NCI-H2227 (cell line): ENCODE measurements around the gene TMEM208.
A peak's percentile ranks its signal among the peaks of the same experiment; 100 is the strongest.

Experiments
- DNase-seq: peaks from one replicate; lab custom pipeline; 2025; ENCODE audit not compliant: unreplicated experiment; lab: John Stamatoyannopoulos, UW

TMEM208 gene

DNA sequence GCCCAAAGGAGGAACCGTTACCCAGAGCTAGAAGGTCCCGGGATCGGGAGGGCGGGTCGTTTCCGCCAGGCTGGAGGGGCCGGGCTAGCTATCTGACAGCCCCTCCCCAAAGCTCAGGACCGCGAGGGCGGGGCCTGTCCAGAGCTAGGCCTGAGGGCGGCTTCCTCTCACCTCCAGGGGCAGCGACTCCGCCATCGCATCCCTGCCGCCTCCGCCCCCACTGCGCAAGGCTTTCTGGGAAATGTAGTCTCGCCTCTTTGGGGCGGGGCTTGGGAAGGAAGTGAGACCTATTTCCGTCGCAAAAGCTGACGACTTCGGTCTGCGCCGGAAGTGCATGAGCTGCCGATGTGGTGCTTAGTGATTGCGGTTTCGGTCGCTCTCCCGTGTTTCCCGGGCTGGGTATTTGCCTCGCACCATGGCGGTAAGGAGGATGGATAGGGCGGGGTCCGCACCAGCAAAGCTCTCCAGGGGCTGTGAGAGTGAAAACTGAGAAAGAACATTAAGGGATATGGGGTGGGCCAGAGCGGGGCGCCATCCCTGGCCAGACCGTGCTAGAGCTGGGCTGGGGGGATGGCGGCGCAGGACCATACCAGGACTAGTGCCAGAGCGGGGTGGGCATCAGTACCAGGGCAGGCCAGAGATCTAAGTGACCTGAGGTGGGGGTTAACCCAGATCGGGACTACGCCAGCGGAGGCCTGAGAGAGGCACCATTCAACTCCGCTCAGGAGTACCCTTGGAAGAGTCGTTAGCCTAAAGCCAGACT lies at the start of gene TMEM208:
TSS of gene TMEM208 (plus strand) at position 327 of the 763 bp plus-strand sequence. CDS start at position 416, 89 bp downstream.
- DNase-seq, result peak; percentile 98

DNA sequence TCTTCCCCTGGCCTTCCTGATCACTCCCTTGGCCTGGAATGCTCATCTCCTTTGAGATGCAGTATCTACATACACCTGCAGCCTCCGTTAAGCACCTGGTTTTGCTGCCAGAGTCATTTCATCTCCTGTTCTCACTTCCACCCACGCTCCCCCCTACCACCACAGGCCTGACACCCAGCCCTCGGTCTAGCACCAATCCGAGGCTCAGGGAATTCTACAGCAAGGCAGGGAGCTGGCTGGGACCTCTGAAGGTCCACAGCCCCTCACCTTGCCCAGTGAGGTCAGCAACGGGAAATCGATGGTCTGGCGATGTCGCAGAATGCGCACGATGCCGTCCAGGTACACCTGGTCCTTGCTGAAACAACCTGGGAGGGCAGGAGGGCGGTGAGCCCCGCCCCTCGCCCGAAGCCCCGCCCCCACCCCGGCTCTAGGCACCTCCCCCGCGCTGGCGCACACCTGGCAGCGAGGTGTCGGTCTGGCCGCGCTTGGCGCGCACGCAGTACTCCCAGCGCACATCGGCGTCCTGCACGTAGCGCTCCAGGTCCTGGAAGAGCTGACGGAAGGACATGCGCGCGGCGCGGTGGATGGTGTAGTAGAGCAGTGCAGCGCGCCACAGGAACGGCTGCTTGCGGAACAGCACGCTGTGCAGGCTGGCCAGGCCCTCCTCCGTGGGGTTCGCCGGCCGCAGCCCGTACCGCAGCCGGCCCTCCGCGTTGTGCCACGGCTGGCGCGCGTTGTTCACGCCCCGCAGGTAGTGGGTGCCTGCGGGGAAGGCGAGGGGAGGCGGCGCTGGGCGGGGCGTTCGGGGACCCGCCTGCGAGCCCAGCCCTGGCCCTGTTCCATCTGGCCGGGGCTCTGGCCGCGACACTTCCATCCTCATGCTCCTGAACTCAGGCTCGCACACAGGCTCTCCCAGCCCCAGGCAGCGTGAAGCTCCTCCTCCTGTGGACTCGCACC lies 48.9 kb upstream of the TMEM208 start:
- DNase-seq, result no peak

DNA sequence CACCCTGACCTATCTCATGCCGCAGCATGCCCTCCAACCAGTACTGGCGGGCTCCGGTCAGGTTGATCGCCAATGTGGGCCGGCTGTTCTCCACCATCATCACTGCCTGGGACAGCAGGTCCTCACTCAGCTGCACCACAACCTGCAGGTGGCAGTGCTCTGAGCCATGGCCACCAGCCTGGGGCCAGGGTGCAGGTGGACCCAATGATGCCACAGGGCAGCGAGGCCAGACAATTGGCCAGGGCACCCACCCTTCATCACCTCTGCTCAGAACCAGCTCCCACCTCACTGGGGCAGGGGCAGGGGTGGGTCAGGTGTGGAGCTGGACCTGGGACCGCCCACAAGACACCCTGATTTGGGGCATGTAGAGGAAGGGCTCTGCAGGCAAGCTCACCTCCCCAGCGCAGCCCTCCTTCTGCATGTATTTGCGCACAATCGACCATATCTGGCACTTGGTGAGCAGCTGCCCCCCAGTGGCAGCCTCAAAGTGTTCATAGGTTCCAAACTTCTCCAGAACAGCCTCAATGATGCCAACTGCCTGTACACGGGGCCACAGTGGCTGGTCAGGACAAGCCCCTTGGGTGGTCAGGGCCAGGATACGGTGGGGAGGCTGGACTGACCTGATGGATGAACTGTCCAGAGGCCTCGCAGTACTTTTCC lies 47.4 kb upstream of the TMEM208 start:
- DNase-seq, result no peak

DNA sequence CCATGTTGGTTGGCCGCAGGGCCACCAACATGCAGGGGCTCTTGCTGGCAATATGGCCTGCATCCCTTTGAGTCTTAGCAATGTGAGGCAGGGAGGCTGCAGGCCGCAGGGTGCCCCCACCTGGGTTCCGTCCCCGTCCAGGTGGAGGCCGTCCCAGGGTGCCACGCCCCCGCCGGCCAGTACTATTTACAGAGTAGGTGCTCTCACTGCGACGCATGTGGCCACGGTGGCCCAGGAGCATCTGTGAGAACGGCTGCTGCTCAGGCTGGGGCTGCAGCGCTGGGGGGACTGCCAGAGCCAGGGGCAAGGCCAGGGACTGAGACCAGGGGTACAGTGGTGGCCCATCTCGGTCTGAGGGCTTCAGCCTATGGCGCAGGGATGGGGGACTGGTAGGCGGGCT lies 46.8 kb upstream of the TMEM208 start:
- no peak for DNase-seq

DNA sequence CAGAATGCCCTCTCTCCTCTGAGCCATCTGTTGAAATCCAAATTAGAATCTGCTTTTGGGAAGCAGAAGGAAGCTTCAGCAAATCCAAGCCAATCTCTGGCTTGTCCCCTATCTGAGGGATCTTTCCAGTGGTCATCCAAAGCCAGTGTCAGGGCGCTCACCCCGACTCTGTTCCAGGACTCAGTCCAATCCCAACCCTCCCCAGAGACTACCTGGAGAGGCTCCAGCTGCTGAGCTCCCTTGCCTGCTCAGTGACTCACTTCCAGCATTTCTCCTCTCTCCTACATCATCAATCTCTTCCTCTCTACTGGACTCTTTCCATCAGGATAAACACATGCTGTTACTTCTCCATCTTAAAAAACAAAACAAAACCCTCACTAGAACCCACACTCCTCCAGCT lies 45.6 kb upstream of the TMEM208 start:
- no peak for DNase-seq

DNA sequence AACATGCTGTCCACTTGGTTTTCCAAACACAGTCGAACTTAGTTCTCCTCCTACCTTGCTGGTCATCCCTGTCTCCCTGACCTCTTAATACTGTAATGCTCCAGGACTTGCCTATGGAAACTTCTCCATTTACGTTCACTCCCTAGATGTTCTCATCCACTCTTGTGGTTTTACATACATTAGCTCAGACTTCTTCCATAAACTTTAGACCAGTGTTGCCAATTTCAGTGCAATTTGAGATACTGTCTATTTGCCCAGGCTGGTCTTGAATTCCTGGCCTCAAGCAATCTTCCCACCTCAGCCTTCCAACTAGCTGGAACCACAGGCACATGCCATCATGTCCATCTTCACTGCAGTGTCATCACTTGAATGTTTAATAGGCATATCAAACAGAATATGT lies 44.6 kb upstream of the TMEM208 start:
- DNase-seq, result no peak

DNA sequence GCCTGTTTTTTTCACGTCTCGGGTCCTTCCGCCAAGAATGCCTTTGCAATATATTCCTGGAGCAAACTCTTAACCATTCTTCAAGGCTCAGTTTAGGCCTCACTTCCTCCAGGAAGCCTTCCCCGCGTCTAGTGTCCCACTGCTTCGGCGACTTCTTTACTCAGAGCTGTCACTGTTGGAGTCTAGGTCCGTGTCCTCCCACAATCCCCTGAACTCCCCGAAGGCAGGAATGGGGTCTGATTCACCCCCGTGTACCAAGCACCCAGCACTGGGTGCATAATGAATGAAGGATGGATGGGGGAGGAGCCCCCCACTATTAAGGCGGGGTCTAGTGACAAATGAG lies 43.7 kb upstream of the TMEM208 start:
- no peak for DNase-seq

DNA sequence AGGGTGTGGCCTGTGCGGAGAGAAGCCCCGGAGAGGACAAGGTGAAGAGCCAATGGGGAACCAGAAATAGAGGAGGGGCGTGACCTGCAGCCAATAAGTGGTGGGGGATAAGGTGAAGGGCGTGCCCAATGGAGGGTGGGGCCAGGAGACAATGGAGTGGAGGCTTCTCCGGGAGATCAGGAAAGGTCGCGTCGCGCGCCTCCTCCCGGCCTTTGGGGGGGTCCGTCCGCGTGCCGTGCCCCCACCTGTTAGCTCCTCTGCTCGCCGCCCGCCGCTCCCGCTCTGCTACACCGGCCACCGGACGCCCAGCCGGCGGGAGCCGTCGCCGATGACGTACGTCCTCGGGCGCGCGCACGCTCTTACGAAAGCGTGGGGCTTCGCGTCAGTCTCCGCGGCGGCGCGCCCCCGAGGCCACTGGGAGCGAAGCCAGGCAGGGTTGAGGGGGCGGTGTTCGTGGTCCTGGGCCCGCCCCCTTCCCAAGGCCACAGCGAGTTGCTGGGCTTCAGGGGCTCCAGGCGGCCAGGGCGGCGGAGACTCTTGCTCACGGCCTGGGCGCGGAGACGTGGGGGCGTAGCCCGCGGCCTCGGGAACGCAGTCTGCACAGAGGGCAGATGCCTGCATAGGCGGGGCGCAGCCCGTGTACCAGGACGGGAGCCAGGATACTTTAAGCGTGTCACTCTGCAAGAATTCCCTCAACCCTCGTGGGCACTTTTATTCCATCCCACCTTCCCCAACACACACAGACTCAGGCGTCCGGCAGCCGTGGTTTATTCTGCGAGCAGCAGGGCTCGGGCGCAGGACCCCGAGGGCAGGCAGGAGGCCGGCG lies 43.1 kb upstream of the TMEM208 start, which contains the start of gene MATCAP1:
TSS of gene MATCAP1 (minus strand) at position 337 of the 826 bp plus-strand sequence. CDS start 3,353 bp downstream, outside the sequence.
- DNase-seq, result peak; percentile 97

DNA sequence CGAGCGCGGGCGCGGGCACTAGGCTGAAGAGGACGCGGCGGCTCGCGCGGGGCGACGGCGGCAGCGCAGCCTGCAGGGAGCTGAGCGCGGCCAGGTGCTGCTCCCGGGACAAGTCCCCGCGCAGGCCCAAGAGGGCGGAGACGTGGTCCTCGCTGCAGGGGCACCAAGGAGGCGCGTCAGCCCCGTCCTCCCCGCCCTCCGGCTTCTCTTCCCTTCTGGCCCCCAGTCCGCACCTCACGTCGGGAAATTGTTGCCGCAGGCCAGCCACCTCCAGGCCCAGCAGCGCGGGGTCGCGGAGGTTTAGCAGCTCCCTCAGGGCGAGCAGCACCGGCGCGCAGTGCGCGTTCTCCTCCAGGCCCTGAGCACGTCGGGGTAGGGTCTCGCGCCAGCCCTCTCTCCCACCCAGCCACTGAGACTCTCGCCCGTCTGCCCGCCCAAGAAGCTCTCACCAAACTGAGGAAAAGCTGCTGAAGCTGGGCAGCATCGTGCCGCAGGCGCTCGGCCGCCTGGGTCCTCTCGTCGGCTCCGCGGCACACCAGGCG lies 42.4 kb upstream of the TMEM208 start:
- DNase-seq, result peak; percentile 70

DNA sequence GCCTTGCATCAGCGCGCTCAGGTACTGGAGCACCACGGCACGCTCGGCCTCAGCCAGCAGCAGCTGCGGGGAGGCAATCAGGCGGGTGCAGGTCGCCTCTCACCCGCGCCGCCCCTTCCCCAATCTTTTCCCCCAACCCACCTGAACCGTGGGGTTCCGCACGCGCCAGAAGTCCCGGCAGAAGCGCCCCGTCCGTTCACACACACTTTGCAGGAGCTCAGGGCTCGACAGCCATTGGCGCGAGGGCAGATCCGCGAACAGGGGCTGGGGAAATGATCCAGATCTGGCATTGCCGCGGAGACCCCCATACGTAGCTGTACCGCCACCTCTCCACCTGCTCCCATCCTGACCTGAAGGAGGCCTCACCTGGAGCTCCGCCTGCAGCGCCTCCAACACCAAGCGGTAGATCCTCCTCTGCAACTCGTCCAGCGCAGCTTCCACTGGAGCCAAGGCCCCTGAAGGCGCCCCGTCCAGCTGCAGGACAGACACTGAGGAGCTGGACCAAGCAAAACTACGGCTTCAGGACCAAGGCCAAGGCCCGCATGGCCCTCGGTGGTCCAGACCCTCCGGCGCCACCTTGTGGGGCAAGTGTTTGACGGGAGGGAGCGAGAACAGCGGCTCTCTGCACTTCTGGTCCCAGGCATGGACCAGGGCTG lies 41.8 kb upstream of the TMEM208 start:
- DNase-seq, result peak; percentile 67

DNA sequence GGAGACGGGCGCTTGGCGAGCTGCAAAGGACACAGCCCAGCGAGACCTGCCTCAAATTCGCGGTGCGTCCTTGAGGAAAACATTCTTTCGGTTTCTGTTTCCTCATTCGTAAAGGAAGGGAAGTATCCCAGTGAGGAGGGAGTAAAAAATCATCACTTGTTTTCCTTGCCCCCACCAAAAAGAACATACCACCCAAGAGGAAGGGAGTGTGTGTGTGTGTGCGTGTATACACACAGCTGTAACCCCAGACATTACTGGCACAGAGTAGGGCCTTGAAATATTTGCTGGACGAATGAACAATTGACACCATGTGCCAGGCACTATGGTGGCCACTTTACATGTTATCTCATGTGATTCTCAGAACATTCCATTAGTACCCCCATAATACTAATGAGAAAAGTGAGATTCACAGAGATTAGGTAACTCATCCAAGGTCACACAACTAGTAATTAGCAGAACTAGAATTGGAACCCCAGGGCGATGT lies 41.2 kb upstream of the TMEM208 start:
- no peak for DNase-seq

DNA sequence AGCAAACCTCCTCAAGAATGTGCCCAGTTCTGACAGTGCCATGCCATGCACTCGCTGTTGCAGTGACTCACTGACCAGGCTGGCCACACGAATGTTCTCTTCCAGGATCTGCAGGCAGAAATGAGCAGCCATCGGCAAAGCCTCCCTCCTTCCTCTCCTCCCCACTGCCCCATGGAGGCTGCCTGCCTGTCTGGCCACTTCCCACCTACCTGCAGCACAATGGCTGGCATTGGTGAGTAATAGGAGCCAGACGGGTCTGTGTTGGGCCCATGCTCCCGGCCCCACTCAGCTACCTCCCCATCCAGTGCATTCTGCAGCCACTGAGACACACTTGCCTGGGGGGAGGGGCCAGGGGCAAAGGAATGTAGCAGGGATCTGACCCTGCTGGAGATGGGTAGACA lies 40.4 kb upstream of the TMEM208 start:
- DNase-seq, result no peak

DNA sequence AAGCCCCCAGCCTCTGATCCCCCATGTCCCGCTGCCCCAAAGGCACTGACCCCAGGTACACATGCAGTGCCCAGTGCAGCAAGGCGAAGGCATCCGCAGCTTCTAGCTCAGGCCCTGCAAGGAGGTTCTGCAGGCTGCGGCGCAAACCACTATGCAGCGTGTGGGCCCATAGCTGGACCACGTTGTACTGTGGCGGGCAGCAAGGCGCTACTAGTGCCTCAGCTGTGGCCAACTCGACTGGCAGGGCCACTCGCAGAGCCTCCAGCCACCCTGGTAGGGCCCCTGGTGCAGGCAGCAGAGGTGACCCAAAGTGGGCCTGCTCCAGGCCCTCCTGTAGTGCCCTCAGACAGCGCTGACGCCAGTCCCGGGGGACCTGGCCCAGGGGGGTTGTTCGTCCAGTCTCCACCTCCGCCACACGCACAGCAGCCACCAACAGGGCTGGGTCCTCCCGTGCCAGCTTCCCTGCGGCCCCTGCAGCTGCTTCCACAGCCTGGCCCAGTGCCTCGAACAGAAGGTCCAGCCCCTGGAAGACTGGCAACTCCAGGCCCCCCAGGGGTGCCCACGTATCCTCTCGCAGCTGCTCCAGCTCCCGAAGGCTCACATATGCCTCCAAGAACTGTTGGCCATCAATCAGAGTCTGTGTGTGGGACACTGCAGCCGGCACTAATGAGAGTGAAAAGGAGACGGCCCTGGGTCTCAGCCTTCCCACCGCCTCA lies 39.6 kb upstream of the TMEM208 start:
- no peak for DNase-seq

DNA sequence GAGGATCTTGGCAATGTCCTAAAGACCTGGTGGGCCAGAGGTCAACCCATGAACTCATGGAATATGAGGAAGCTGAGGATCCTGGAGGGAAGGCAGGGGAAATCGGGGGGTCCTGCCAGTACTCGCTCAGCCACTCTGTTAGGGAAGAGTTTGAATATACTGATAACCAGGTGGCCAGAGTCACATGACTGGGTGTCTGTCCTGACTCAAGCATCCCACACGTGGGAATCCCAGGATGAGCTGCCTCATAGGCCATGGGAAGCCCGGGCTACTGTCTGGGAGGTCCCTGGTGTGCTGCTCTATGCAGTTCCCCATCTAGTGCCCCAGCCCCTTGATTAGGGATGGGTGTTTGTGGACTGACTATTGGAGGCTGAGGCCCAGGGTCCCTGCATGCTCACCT lies 38.6 kb upstream of the TMEM208 start:
- DNase-seq, result no peak

DNA sequence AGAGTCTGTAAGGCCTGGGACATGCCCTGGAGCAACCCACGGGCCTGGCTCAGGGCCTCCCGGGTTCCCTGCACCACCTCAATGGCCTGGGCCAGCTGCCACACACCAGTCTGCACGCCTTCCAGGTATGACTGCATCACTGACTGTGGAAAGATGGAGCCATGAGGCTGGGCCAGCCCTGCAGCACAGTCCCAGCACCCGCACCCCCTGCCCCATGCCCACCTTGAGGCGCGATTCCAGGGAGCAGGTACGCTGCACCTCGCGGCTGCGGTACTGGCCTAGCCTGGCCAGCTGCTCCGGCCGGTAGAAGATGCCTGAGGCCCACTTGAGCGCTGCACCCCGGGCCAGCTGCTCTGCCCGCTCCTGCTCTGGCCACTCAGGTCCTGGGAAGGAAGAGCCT lies 38.1 kb upstream of the TMEM208 start:
- no peak for DNase-seq

DNA sequence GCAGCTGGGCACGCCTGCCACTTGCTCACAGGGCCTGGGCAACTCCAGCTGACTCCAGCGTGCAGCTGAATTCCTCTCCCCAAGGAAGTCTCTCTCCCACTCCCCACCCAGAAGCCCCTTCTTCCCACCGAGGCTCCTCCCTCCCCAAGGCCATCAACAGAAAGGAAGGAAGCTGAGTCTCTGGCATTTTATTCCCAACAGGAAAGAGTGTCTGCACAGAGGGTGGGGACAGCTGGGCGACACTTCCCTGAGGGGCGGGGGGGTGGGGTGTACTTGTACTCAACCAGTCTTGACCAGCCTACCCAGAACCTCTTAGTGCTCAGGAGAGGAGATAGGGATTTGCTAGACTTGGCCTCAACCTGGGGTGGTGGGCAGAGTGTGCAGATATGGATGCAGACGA lies 36.9 kb upstream of the TMEM208 start, which contains the start of gene EXOC3L1:
TSS of gene EXOC3L1 (minus strand) at position 96 of the 400 bp plus-strand sequence. CDS start 460 bp downstream, outside the sequence.
- no peak for DNase-seq

DNA sequence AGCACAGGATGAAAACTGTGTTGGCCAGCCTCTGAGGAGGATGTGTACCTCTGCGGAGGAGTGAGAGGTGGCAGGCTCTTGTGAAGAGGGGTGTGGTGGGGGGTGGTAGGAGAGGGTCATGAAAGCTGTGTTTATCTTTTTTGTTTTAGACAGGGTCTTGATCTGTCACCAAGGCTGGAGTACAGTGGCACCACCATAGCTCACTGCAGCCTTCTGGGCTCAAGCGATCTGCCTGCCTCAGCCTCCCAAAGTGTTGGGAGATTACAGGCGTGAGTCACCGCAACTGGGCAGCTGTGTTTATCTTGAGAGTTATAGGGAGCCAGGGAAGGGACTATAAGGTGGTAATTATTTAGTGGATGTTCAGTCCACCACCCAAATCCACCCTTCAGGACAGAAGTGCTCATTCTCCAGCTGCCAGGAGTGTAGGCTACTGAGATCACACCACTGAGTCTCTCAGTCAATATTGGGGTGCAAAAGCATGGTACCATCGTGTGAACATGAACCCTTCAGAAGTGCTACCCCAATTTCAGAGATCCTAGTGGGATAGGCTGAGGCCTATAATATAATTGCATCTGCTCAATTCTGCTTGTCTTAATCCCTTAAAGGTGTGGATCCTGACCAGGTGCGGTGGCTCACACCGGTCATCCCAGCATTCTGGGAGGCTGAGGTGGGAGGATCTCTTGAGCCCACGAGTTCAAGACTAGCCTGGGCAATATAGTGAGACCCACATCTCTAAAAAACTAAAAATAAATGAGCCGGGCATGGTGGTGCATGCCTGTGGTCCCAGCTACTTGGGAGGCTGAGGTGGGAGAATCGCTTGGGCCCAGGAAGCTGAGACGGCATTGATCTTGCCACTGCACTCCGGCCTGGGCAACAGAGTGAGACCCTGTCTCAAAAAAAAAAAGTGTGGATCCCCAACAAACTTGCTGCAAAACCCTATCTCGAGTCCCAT lies 36.2 kb upstream of the TMEM208 start:
- no peak for DNase-seq
